Naive thymus-derived CD4-positive, alpha-beta T cell (primary cell): ENCODE results near the gene VPS13A. TPM values are rescaled to one million over a fixed set of nuclear protein-coding genes. Genes with fewer than 3 reads are reported as not detected.

Experiments used
- ATAC-seq: fragments of 150-1000 bp; cut with Tn5 transposase; 2 replicates; pipeline ENCODE4 v1.10.0; 2021; ENCODE audit warnings: mild to moderate bottlenecking, moderate library complexity
- CTCF ChIA-PET: fragments of 350-600 bp; sonication (Branson Sonifier 250); formaldehyde crosslinking; loops from one replicate; lab custom pipeline; 2021; ENCODE audit warnings: antibody characterized with exemption; lab: Charles Lee
- POLR2A ChIA-PET: fragments of 350-600 bp; sonication (Branson Sonifier 250); formaldehyde crosslinking; loops from one replicate; lab custom pipeline; 2021; ENCODE audit warnings: antibody characterized with exemption, inconsistent platforms; lab: Charles Lee
- DNase-seq, 9 donors: peaks; one replicate each; pipeline versions ENCODE4 v3.0.0 to v3.0.0-alpha.2; 2020 to 2022; ENCODE audit warnings: mixed read lengths in 1 of 9
- H3K27ac ChIP-seq: one replicate; pipeline ENCODE4 v1.7.0; 2013; ENCODE audit warnings: mild to moderate bottlenecking, low read depth, low read length, moderate library complexity
- H3K27me3 ChIP-seq, 2 donors: one replicate each; pipeline ENCODE4 v1.7.0; 2013; ENCODE audit warnings: low read length in 2 of 2, mild to moderate bottlenecking in 2 of 2, moderate library complexity in 2 of 2; ENCODE audit not compliant: control insufficient read depth in 2 of 2, insufficient read depth in 2 of 2
- H3K36me3 ChIP-seq, 3 experiments: 1 replicate in 2 of 3; 2 replicates in 1 of 3; pipeline ENCODE4 v1.7.0; 2013; ENCODE audit warnings: low read length in 3 of 3, mild to moderate bottlenecking in 3 of 3, moderate library complexity in 1 of 3; ENCODE audit not compliant: insufficient read depth in 3 of 3, control insufficient read depth in 2 of 3
- H3K4me1 ChIP-seq, 2 donors: one replicate each; pipeline ENCODE4 v1.7.0; 2013; ENCODE audit warnings: low read length in 2 of 2, mild to moderate bottlenecking in 2 of 2, moderate library complexity in 1 of 2; ENCODE audit not compliant: control insufficient read depth in 2 of 2, insufficient read depth in 2 of 2
- H3K4me3 ChIP-seq: 2 replicates; pipeline ENCODE4 v1.7.0; 2013; ENCODE audit warnings: mild to moderate bottlenecking, low read length
- H3K9me3 ChIP-seq, 3 experiments: 1 replicate in 2 of 3; 2 replicates in 1 of 3; pipeline ENCODE4 v1.7.0; 2013; ENCODE audit warnings: low read length in 3 of 3; ENCODE audit not compliant: control insufficient read depth in 2 of 3
- H3K27ac Mint-ChIP-seq, 9 donors: one replicate each; pipeline ENCODE4 v1.8.0; 2020 to 2022; ENCODE audit warnings: mixed read lengths in 9 of 9, mild to moderate bottlenecking in 8 of 9, moderate library complexity in 5 of 9, inconsistent platforms in 2 of 9
- H3K27me3 Mint-ChIP-seq, 5 donors: one replicate each; pipeline ENCODE4 v1.8.0; 2021 to 2022; ENCODE audit warnings: mixed read lengths in 5 of 5, mild to moderate bottlenecking in 1 of 5
- H3K36me3 Mint-ChIP-seq, 5 donors: one replicate each; pipeline ENCODE4 v1.8.0; 2020 to 2022; ENCODE audit warnings: mixed read lengths in 5 of 5, mild to moderate bottlenecking in 3 of 5, inconsistent platforms in 1 of 5
- H3K4me1 Mint-ChIP-seq, 7 donors: one replicate each; pipeline ENCODE4 v1.8.0; 2020 to 2022; ENCODE audit warnings: mixed read lengths in 7 of 7, mild to moderate bottlenecking in 3 of 7, inconsistent platforms in 1 of 7
- H3K4me3 Mint-ChIP-seq, 10 donors: one replicate each; pipeline ENCODE4 v1.8.0; 2020 to 2022; ENCODE audit warnings: mild to moderate bottlenecking in 10 of 10, mixed read lengths in 10 of 10, moderate library complexity in 6 of 10, inconsistent platforms in 2 of 10
- H3K9me3 Mint-ChIP-seq, 11 donors: one replicate each; pipeline ENCODE4 v1.8.0; 2020 to 2022; ENCODE audit warnings: mixed read lengths in 11 of 11, mild to moderate bottlenecking in 4 of 11, inconsistent platforms in 1 of 11, moderate library complexity in 1 of 11
- intact Hi-C, 2 donors: fragments of 100-400 bp; cut with micrococcal nuclease; formaldehyde crosslinking; loops; one replicate each; pipeline ENCODE4 v1.15.1; 2023
- polyA plus RNA-seq, 2 donors: library from polyadenylated mRNA; unstranded; fragments of 300-500 nt; fragmentation: Illumina TruSeq; gene quantifications; one replicate each; pipeline ENCODE4 v1.2.3, GENCODE V29; 2021
- total RNA-seq, 6 experiments: library from RNA in 5 of 6; stranded (reverse) in 5 of 6; gene quantifications; 1 replicate in 5 of 6; 2 replicates in 1 of 6; pipeline ENCODE4 v1.2.3 and lab custom pipeline; 2021 to 2026

VPS13A gene
- total and polyA plus RNA-seq, 7 experiments from 2014 or later: 3.0 to 52.8 (median 40.9) TPM

DNA sequence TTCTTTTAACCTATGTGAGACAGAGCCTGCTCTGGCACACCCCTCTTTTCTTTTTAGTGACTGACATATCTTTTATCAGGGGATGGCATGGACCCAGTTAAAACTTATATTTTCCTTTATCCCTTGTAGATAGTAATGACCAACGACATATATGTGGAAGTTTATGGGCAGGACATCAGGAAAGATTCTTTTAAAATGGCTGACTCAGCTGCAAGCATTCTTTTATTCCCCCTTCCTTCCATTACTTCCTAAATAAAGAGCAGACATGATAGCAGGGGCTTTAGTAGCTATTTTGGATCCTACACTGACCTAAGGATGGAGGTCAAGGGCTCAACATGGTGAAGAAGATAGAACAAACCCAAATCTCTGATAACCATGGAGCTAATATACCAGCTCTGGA lies 25.0 kb upstream of the VPS13A start:
- ChIA-PET CTCF (no interaction called here), POLR2A (no interaction called here)
- no peak overlapping the region for H3K4me3 ChIP-seq
- no peaks in the 10 kb centered on the region for H3K4me1 ChIP-seq
- H3K36me3 ChIP-seq: no peaks in the 10 kb centered on the region
- Mint-ChIP-seq H3K4me3 (no peak overlapping the region), H3K27ac (no peak overlapping the region), H3K4me1 (no peaks in the 10 kb centered on the region), H3K36me3 (peaks cover 0 to 3% (median 0%) of the 10 kb centered on the region in 5 donors), H3K27me3 (peaks cover 18 to 24% (median 20%) of the 10 kb centered on the region in 5 donors), H3K9me3 (peaks cover 0 to 4% (median 0%) of the 10 kb centered on the region in 11 donors)
- no peaks in the 10 kb centered on the region for H3K9me3 ChIP-seq
- no peak overlapping the region for H3K27ac ChIP-seq
- H3K27me3 ChIP-seq: no peaks in the 10 kb centered on the region
- no peak for ATAC-seq
- no peak for DNase-seq
- intact Hi-C loops: no loop called here

DNA sequence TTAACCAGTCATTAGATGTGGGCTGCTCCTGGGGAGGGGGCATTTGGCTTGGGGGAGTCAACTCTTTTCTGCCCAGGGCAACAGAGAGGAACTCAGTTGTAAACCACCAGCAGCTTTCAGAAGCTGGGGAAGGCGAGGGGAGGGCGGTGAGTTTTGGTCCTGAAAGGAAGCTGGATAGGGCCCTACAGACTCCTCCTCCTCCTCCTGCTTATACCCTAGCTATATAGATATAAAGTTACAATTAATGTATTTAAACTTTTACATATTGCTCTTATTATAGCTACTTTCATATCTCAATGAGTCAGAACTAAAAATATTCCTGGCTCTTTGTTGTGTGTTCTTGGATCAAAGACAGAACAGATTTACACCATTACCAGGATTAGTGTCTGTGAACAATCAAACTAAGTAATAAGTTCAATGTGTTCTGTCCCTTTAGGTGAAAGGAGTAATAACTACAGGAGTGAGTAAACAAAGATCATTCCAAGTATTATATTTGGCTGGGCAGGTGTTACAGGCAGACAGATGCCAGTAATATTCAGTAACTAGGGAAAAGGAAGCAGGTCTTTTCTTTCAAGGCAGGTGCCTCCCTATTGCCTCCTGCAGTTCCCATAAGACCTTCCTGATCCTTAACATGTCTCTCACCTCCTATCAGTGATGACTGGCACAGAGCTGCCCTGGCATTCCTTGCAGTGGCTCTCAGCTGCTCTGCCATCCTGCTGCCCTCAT lies 20.5 kb upstream of the VPS13A start:
- Mint-ChIP-seq H3K9me3 (peaks cover 0 to 4% (median 0%) of the 10 kb centered on the region in 11 donors), H3K4me3 (no peak overlapping the region), H3K27me3 (peaks cover 10 to 38% (median 20%) of the 10 kb centered on the region in 5 donors), H3K36me3 (peaks cover 0 to 3% (median 0%) of the 10 kb centered on the region in 5 donors), H3K27ac (peak overlapping the region in 1 of 9 donors; percentile 5), H3K4me1 (no peaks in the 10 kb centered on the region)
- Histone ChIP-seq H3K27me3 (no peaks in the 10 kb centered on the region), H3K27ac (no peak overlapping the region), H3K4me1 (no peaks in the 10 kb centered on the region), H3K36me3 (no peaks in the 10 kb centered on the region), H3K9me3 (no peaks in the 10 kb centered on the region), H3K4me3 (no peak overlapping the region)
- intact Hi-C loops: no loop called here
- ChIA-PET CTCF (interaction anchor here (2.6 kb wide), 1 partner anchor 10 kb away, joined by 8 read pairs; no protein-coding TSS in a partner anchor), POLR2A (no interaction called here)
- DNase-seq (no peak), ATAC-seq (no peak)

DNA sequence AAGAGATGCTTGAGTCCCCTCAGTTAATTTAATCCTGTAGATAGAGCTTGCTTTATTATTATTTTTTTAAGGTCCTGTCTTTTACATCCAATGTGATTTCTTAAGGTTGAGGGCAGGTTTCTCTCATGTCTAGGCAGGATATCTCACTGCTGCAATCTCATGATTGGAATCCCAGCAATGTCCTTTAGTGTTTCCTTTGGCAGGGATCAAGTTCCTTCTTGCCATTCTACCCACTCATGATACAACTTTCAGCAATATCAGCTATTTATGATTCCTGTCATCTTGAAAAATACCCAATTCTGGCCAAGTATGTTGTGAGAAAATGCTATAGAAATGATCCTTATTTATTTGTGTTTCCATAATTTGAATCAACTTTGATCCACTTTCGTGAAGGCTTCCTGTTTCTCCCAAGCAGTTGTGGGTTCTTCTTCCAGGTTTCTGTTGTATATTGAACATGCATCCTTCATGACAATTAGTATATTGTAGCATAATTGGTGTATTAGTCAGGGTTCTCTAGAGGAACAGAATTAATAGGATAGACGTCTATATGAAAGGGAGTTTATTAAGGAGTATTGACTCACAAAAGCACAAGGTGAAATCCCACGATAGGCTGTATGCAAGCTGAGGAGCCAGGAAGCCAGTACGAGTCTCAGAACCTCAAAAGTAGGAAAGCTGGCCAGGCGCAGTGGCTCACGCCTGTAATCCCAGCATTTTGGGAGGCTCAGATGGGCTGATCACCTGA lies 18.4 kb upstream of the VPS13A start:
- intact Hi-C loops: no loop called here
- no peaks in the 10 kb centered on the region for H3K36me3 ChIP-seq
- no peak for ATAC-seq
- Mint-ChIP-seq H3K27me3 (peaks cover 5 to 43% (median 13%) of the 10 kb centered on the region in 5 donors), H3K27ac (no peak overlapping the region), H3K9me3 (peaks cover 0 to 4% (median 0%) of the 10 kb centered on the region in 11 donors), H3K4me3 (no peak overlapping the region), H3K4me1 (no peaks in the 10 kb centered on the region), H3K36me3 (peaks cover 0 to 3% (median 0%) of the 10 kb centered on the region in 5 donors)
- no peak overlapping the region for H3K4me3 ChIP-seq
- CTCF ChIA-PET: interaction anchor here (2.6 kb wide), 1 partner anchor 8 kb away, joined by 8 read pairs; no protein-coding TSS in a partner anchor
- H3K27me3 ChIP-seq: no peaks in the 10 kb centered on the region
- H3K27ac ChIP-seq: no peak overlapping the region
- no peaks in the 10 kb centered on the region for H3K4me1 ChIP-seq
- POLR2A ChIA-PET: no interaction called here
- no peaks in the 10 kb centered on the region for H3K9me3 ChIP-seq
- DNase-seq: no peak

DNA sequence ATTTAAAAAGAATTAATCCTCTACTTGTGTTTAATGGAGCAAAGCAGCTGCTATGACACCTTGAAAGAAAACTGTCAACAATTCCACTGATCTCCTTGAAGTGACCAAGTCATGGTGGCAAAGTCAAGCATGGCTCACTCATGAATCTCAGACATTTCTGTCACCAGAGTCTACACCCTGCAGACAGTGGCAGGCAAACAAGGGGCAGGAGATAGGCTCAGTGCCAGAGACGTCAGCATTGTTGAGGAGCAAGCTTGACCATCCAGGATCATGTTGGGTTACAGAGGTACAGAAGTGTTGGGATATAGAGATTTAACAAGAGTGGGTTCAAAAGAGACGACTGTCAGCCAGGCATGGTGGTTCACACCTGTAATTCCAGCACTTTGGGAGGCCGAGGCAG lies 16.1 kb upstream of the VPS13A start:
- peak overlapping the region in 1 of 9 donors; percentile 10 for H3K27ac Mint-ChIP-seq
- CTCF ChIA-PET: no interaction called here

DNA sequence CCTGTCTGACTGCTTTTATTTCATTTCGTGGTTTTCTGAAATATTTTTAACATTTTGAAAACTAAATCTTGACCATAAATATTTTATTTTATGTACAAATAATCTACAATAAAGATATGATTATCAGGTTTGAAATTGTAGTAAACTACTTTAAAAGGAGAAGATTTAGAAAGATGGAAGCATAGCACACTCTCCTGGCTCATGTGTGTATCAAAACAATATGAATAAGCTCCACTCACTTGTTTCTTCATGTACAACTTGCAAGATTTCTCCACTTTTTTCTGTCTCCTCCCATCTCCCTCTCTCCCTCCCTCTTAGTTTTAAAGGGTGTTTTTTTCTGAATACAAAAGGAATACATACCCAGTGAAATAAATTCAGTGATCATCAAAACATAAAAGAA lies 15.4 kb upstream of the VPS13A start:
- H3K4me3 Mint-ChIP-seq: no peak overlapping the region
- no peak overlapping the region for H3K27ac Mint-ChIP-seq
- H3K36me3 ChIP-seq: no peaks in the 10 kb centered on the region
- H3K4me1 Mint-ChIP-seq: no peaks in the 10 kb centered on the region
- CTCF ChIA-PET: no interaction called here
- H3K9me3 ChIP-seq: no peaks in the 10 kb centered on the region
- H3K36me3 Mint-ChIP-seq: no peaks in the 10 kb centered on the region
- no peak overlapping the region for H3K27ac ChIP-seq
- H3K27me3 ChIP-seq: no peaks in the 10 kb centered on the region
- H3K4me3 ChIP-seq: no peak overlapping the region
- DNase-seq: no peak
- peaks cover 5 to 41% (median 8%) of the 10 kb centered on the region in 5 donors for H3K27me3 Mint-ChIP-seq
- peaks cover 0 to 1% (median 0%) of the 10 kb centered on the region in 11 donors for H3K9me3 Mint-ChIP-seq
- H3K4me1 ChIP-seq: no peaks in the 10 kb centered on the region
- ATAC-seq: no peak
- POLR2A ChIA-PET: no interaction called here
- intact Hi-C loops: loop anchor here in 1 of 2 donors (2.0 kb wide), 1 partner anchor 15 kb away; the partner anchor contains the start of gene VPS13A

More for the DNA sequence above, 16.1 kb upstream of the VPS13A start:
- no peaks in the 10 kb centered on the region for H3K36me3 ChIP-seq
- no peaks in the 10 kb centered on the region for H3K4me1 Mint-ChIP-seq
- no peaks in the 10 kb centered on the region for H3K27me3 ChIP-seq
- ATAC-seq (no peak), DNase-seq (no peak)
- H3K9me3 ChIP-seq: no peaks in the 10 kb centered on the region
- H3K4me1 ChIP-seq: no peaks in the 10 kb centered on the region
- H3K9me3 Mint-ChIP-seq: peaks cover 0 to 1% (median 0%) of the 10 kb centered on the region in 11 donors
- POLR2A ChIA-PET: no interaction called here
- no peak overlapping the region for H3K27ac ChIP-seq
- no peak overlapping the region for H3K4me3 Mint-ChIP-seq
- no peaks in the 10 kb centered on the region for H3K36me3 Mint-ChIP-seq
- H3K27me3 Mint-ChIP-seq: peaks cover 5 to 43% (median 8%) of the 10 kb centered on the region in 5 donors
- H3K4me3 ChIP-seq: no peak overlapping the region
- intact Hi-C loops: no loop called here

DNA sequence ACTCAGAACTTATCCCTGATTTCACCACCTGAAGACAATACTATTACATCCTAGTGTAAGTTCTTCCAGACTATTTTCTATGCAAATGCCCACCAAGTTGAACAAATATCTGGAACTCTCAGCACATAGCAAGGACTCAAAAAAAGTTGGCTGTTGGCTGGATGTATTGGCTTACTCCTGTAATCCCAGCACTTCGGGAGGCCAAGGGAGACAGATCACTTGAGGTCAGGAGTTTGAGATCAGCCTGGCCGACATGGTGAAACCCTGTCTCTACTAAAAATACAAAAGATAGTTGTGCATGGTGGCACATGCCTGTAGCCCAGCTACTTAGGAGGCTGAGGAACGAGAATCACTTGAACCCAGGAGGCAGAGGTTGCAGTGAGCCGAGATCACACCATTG lies 15.0 kb upstream of the VPS13A start:
- H3K27ac ChIP-seq: no peak overlapping the region
- no peaks in the 10 kb centered on the region for H3K9me3 ChIP-seq
- DNase-seq (no peak), ATAC-seq (no peak)
- H3K27me3 Mint-ChIP-seq: peaks cover 2 to 37% (median 5%) of the 10 kb centered on the region in 5 donors
- no peaks in the 10 kb centered on the region for H3K4me1 ChIP-seq
- H3K9me3 Mint-ChIP-seq: peaks cover 0 to 1% (median 0%) of the 10 kb centered on the region in 11 donors
- H3K36me3 Mint-ChIP-seq: no peaks in the 10 kb centered on the region
- no peak overlapping the region for H3K4me3 ChIP-seq
- H3K4me3 Mint-ChIP-seq: no peak overlapping the region
- CTCF ChIA-PET: no interaction called here
- H3K27ac Mint-ChIP-seq: no peak overlapping the region
- no peaks in the 10 kb centered on the region for H3K27me3 ChIP-seq
- no peaks in the 10 kb centered on the region for H3K4me1 Mint-ChIP-seq
- intact Hi-C loops: loop anchor here in 1 of 2 donors (2.0 kb wide), 1 partner anchor 14 kb away; the partner anchor contains the start of gene VPS13A
- H3K36me3 ChIP-seq: no peaks in the 10 kb centered on the region
- POLR2A ChIA-PET: no interaction called here
